Muscle of leg (tissue), 9 donors: ENCODE results near the gene SPAST. TPM values are rescaled to one million over a fixed set of nuclear protein-coding genes. Genes with fewer than 3 reads are reported as not detected.

Experiments
- polyA plus RNA-seq, 8 donors: library from polyadenylated mRNA; unstranded; fragments of 120-200 nt; gene quantifications; one replicate each; pipeline versions ENCODE4 v1.2.1 to v1.2.3, GENCODE V29; 2013; ENCODE audit warnings: inconsistent platforms in 1 of 8, low replicate concordance in 1 of 8; ENCODE audit not compliant: insufficient read length in 8 of 8, insufficient read depth in 1 of 8
- total RNA-seq: library from RNA; stranded (reverse); fragments of 120-200 nt; gene quantifications from one replicate; pipeline ENCODE4 v1.2.4, GENCODE V29; 2013

Gene SPAST
- total and polyA plus RNA-seq, 9 donors, result 12.9 to 26.6 (median 16.9) TPM

Other genes with a start within 250 kb of the SPAST start
- gene MEMO1, start 52.5 kb upstream of the SPAST start, total RNA-seq, result 30.8 TPM
- gene MEMO1, start 52.5 kb upstream of the SPAST start, polyA plus RNA-seq, result 10 to 100 TPM; 30.6 to 44.3 (median 38.5) TPM
- 47.5 TPM for gene DPY30, start 23.8 kb upstream of the SPAST start, total RNA-seq
- gene DPY30, start 23.8 kb upstream of the SPAST start, polyA plus RNA-seq, result 10 to 100 TPM; 37.7 to 47.4 (median 44.9) TPM
- 19.0 TPM for gene SLC30A6, start 102.3 kb downstream of the SPAST start, total RNA-seq
- 10 to 100 TPM; 12.9 to 17.7 (median 14.9) TPM for gene SLC30A6, start 102.3 kb downstream of the SPAST start, polyA plus RNA-seq
- 0.40 TPM for gene NLRC4, start 201.3 kb downstream of the SPAST start, total RNA-seq
- 1 to 10 TPM in 4 of 8 donors, under 1 TPM in 4; 0.65 to 1.1 (median 1.00) TPM for gene NLRC4, start 201.3 kb downstream of the SPAST start, polyA plus RNA-seq
- 36.4 TPM for gene YIPF4, start 214.3 kb downstream of the SPAST start, total RNA-seq
- gene YIPF4, start 214.3 kb downstream of the SPAST start, polyA plus RNA-seq, result 10 to 100 TPM; 33.4 to 48.4 (median 38.2) TPM